Stimulated activated CD8-positive, alpha-beta memory T cell treated with anti-CD3 and anti-CD28 coated beads, Interleukin-7, amount 100 ng/mL, for 48 hours (primary cell): ENCODE measurements around the gene SFRP5.

Experiments
- DNase-seq, 2 donors: peaks; one replicate each; pipeline ENCODE4 v3.0.0-alpha.2; 2020; ENCODE audit warnings: low read depth in 1 of 2; ENCODE audit errors: extremely low read depth in 1 of 2

The SFRP5 gene

DNA sequence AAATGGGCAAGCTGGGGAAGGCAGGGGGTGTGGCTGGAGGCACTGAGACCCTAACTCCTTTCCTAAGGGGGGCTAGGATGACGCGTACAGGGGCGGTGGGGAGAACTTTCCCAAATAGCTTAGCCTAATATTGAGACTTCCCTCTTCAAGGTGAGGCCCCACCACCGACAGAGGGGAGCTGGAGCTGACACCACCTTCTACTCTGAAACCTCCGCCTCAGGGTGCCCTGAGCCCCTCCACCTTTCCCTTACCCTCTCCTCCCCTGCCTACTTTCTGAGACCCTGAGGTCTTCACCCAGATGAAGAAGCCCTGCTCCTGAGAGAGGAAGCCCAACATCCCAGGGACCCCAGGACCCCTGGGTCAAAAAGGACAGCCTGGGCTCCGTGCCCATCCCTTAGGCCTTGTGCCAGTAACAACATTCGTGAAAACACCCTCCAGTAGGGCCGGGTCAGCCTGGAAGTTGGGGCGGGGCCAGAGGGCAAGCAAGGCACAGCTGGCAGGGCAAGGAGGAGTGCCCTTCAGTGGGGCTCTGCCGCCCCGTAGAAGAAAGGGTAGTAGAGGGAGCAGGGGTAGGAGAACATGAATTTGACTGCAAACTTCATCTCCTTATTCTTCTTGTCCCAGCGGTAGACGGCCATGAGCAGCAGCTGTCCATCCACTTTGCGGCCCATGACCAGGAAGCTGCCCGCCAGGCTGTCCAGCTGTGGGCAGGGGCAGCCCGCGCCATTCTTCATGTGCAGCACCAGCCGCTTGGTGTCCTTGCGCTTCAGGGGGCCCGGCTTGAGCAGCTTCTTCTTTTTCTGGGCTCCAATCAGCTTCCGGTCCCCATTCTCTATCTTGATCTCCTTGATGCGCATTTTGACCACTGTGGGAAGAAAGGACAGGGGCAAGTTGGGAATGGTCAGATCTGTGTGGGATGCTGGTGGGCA, 4.5 kb downstream of the SFRP5 start:
- no peak for DNase-seq

GRCh38 chr10:97766106-97766810, 5.5 kb downstream of the SFRP5 start:
- no peak for DNase-seq

DNA sequence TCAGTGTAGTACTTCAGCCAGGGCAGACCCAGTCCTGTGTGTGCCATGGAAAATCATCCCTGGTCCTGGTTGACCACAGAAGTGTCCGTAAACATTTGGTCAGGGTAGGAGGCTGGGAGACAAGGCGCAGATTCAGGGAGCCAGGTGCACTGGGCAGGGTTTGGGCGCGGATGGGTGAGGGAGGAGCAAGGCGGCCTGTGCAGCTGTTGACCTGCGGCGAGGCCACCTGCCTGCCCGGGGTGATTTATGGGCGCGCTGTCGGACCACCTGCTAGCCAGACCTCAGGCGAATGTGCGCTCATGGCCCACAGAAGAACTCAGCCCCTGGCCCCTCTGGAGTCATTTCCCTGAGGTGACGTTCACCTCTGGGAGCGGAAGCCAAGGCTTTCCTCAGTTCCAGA, 6.6 kb downstream of the SFRP5 start:
- no peak for DNase-seq

DNA sequence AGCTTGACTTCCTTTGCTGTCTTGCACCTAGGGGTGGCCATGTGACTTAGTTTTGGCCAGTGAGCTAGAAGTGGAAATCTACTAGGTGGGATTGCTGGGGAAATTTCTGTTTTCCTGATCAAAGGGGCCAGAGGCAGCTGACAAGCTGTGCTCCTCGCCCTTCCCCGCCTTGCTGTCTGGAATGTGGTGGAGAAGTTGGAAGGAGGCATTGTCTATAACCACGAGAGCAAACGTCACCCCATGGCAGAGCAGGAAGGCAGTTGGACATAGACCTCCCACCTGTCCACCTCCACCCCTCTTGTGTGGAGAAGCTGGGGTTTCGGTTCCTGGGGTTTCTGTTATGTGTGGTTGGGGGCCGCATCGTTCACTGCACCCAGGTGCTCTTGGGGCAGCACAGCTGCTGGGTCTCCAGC, 7.3 kb downstream of the SFRP5 start:
- DNase-seq: no peak

DNA sequence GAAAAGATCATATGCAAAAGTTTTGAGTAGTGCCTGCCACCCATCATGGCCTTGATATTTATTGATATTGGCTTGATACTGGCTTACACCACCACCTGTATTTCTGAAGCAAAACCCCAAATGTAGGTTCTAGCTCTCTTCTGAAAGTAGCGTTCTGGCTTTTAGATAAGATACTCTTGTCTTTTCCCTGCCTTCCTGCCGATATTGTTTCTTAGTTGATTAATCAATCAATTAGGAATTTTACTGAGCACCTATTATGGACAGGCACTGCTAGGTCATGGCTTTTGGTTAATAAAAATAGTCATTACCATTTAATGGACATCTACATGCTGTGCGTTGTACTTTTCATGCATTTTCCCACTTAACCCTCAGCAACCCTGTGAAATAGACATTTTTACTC, 7.9 kb downstream of the SFRP5 start:
- DNase-seq: no peak

DNA sequence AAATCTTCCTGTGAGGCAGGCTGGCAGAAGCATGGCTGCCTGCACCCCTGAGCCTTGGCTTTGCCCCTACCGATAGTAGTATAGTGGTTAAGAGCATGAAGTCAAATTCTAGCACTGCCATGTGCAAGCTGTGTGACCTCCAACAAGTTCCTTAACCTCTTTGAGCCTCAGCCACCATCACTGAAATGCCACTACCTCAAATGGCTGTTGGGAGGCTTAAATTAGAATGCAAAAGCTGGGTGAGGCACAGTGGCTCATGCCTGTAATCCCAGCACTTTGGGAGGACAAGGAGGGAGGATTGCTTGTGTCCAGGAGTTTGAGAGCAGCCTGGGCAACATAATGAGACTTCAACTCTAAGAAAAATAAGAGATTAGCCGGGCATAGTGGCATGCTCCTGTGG, 8.4 kb downstream of the SFRP5 start:
- DNase-seq: no peak

- no peak for DNase-seq
Observed at GRCh38 chr10:97762816-97763215, 9.0 kb downstream of the SFRP5 start.

DNA sequence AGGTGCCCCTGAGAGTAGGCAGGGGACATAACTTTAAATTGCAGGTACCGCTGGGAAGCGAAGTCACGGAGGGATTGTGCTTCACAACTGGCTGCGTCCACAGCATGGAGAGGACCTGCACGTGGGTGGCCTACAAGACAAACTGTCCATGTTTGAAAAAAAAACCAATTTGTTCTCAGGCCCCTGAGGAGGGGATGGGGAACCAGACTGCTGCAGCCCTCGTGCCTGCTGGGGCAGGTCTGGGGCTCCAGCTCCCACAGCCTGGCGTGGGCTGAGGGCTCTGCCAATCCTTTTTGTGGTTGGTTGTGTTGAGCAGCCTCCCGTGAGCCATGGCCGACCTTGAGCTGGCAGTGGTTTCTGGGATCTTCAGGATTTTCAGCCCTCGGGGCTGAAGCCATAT, 9.7 kb downstream of the SFRP5 start:
- DNase-seq: no peak

DNA sequence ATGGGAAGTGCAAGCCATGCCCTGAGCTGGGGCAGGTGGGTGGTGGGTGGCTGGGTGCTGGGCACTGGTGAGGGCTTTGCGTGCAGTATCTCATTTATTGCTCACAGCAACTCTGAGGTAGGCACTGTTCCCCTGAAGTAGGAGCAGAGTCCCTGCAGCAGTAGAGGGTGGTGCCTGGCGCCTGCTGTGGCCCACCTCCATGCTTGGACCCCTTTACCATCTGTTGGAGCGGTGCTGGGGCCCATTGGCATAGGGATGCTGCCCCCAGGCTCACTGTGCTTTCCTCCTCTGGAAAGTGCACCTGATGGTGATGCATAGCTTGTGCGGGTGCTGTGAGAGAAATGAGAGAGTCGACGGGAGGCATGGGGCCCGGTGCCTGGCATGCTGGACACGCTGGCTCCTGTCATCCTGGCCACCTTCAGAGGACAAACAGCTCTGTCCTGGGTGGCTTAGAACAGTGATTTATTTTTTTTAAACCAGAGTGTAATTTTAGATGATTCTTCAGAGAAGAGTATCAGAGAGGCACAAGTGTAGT, 10.4 kb downstream of the SFRP5 start:
- DNase-seq: no peak

DNA sequence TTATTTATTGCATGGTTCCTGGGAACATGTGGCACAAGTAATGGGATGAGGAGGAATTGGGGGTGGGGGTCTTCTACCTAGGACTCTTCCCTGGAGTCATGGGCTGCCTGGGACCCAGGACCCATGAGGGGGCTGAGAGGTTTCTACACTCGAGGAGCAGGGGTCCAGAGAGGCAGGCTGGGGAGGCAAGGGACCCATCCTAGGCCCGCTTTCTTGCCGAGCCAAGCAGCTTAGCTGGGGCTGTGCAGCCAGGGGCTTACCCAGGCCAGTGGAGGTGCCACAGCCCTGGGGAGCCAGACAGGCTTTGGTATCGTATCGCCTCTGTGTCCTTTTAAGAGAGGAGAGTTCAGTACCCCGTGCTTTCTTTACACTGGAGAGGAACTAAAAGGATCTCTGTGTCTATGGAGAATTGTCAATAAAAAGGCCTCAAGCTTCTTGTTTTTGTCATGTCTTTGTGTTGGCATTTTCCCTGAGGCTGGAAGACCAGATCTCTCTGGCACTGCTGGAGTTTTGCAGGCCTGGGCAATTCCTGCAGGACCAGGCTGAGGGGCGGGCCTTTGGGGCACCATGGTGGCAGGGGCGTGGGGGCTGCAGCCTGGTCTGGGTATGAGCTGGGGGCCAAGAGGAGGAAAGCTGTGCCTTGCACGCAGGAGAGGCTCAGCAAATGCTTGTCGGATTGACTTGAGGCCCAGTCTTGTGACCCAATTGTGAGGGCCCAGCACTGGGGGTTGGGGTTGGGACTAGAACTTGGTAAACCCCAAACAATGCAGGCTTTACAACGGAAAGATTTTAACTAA, 11.1 kb downstream of the SFRP5 start:
- DNase-seq: no peak

- DNase-seq: no peak
Observed at GRCh38 chr10:97759946-97760345, 11.9 kb downstream of the SFRP5 start.

- no peak for DNase-seq
Observed at GRCh38 chr10:97759158-97759887, 12.5 kb downstream of the SFRP5 start.

GRCh38 chr10:97757471-97757870, 14.3 kb downstream of the SFRP5 start:
- no peak for DNase-seq

GRCh38 chr10:97755718-97756117, 16.1 kb downstream of the SFRP5 start:
- DNase-seq: no peak

DNA sequence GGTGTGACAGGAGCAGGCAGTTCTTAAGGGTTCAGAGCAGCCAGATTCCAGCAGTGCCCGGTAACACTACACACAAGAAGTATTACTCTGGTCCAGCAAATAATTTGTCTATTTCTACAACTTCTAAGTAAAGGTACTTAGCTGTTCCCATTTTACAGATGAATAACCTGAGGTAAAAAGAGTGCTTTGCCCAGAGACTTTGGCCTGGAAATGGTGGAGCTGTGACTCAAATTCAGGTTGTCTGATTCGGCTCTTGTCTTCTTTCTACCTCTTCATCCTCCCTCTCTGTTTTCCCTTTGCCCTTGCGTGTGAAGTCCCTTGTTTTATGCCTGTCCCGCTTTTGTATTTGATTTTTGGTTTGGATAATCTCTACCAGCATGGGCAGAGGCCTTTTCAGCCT, 17.1 kb downstream of the SFRP5 start:
- DNase-seq: no peak

DNA sequence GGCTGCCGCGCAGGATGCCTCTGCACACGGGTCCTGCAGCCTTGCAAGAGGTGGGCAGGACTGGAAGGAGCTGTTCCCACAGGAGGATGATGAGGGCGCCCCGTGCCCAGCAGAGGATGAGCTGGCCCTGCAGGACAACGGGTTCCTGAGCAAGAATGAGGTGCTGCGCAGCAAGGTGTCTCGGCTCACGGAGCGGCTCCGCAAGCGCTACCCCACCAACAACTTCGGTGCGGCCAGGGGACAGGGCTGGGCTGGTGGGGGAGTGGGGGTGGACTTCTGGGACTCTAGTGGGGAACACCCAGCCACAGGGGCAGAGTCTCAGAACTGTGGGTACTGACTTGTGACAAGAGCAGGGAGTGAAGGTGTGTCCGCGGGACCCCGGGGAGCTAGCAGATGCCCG, 18.8 kb downstream of the SFRP5 start:
- DNase-seq: no peak

DNA sequence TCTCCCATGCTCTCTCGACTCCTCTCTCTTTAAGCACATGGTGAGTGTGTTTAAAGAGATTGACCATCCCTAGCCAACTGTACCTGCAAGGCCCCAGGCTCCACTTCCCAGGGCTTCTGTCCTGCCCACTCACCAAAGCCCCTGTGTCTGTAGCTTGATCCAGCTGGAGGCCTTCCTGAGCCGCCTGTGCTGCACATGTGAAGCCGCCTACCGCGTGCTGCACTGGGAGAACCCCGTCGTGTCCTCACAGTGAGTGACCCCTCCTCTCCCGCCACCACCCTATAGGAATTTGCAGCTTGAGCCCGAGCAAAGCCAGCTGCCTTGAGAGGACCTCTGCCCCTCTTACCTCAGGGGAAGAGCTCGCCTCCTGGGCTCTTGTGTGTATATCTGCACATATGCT, 23.7 kb downstream of the SFRP5 start:
- no peak for DNase-seq

- DNase-seq: no peak
Observed at GRCh38 chr10:97747573-97747972, 24.2 kb downstream of the SFRP5 start.

DNA sequence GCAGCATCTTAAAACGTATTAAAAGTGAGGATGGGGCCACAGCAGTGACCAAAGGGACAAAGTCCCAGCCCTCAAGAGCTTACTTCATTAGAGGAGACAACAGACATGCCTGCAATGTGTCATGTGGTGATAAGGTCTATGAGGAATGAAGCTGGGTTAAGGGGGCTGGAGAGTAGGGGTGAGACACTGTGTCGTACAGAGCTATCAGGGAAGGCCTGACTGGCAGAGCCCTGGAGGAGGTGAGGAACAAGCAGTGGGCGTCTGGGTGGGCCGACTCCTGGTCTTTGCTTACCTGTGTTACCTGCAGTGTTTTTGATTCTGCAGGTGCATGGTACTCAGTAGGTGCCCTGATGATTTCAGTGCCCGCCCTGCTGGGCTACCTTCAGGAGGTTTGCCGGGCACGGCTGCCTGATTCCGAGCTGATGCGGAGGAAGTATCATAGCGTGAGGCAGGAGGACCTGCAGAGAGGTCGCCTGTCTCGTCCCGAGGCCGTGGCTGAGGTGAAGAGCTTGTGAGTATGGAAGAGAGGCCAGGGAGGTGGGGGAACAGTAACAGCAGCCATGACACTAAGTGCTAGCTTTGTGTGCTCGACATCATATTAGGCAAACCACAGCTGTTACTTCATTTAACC, 27.3 kb downstream of the SFRP5 start:
- no peak for DNase-seq
